ENCODE data around the gene SH2D5.
"Not testable (repeated sequence)": the region's sequence is repeated elsewhere in the genome, so short reads cannot be mapped to it uniquely, and the experiment has no call there.

The SH2D5 gene

GRCh38 chr1:20689645-20690056, 42.9 kb downstream of the SH2D5 start:
- no peak for DNase-seq

DNA sequence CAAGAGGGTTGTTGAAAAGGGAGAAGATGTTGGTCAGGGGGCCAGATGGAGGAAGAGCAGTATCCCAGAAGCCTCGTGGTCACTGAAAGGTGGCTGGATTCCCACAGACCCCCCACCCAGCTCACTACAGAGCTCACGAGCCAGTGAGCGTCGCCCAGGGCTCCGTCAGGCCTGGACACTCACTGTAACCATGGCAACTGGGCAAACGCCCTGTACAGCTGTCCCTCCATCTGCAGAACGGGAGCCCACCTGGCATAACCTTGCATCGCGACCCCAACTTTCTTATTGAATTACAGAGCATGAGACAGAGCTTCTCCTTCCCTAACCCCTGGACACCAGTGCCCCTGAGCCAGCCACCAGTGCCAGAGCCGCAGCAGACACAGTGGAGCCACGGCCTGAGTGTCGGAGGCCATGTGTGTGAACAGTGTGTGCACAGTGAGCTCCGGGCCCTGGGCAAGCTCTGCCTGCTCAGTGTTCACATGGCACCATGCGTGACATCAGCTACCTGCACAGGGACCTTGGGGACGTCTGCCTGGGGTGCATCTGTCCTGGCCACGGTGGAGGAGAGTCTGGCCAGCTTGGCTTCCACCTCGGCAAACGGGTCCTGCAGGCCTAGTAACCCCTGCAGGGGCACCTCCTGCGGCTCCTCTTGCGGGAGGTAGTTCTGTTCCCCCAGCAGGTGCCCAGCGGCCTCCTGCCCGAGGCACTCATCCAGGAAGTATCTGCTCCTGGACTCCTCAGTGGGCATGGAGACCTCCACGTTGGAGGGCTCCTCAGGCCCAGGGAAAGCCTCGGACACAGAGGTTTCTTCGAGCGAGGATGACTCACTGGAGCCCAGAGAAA, 45.4 kb downstream of the SH2D5 start:
- no peak for DNase-seq

- no peak for DNase-seq
Observed at GRCh38 chr1:20685741-20686140, 46.8 kb downstream of the SH2D5 start.

DNA sequence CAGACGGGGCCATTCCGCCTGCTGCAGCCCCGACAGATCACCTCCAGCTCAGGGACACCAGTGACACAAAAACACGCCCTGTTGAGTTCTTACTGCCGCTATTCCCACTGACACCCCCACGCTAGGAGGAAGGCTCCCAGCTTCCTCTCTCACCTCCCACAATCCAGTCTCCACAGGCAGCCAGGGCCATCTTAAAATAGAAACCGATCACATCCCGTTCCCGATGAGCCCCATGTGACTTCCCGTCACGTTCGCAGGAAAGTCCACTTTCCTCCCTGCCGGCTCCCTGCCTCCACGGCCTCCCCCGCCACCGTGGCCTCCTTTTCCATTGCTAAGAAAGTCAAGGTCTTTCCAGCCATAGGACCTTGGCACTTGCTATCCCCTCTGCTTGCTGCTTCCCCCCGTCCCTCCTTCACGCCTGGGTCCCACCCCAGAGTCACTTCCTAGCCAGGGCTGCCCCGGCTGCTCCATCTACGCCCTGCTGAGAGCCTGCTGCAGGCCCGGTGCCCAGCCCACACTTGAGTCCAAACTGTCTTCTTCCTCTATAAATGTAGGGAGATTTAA, 47.3 kb downstream of the SH2D5 start:
- no peak for DNase-seq

DNA sequence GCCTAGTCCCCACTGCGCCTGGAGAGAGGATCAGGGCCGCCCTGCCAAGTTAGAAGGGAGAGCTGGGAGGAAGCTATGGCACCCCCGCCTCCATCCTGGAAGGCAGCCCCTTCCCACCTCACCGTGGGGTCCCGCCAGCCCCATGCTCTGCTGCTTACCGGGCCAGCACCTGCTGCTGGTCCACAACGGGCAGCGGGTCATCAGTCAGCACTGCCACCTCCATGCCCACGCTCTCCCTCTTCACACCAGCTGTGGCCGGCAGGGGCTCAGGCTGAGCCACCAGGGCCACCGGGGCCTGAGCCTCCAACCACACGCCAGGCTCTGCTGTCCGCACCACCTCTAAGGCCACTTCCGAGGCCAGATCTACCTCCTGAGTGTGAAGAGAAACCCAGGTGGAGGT, 47.9 kb downstream of the SH2D5 start:
- DNase-seq: no peak

DNA sequence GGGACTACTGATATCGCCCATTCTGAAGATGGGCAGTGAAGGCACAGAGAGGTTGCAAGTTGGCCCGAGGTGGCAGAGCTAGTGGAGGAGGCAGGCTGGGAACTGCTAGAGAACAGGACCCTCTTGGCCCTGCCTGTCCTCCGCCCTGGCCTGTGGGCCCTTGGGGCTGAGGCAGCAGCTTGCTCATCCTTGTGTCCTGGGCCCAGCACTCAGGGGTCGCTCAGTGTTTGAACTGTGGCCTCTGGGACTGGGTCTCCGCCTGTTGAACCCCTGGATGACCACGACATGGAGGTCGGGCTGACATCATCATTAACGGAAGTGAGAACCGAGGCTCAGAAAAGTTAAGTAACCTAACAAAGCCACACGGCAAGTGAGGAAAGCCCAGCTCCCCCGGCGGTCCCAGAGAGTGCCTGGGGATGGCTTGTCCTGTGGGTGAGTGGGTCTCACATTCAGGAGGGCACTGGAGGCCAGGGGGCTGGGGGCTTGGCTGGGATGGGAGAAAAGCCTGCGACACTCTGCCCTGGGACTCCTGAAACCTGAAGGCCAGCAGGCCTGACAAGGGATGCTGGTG, 48.4 kb downstream of the SH2D5 start:
- DNase-seq: no peak

DNA sequence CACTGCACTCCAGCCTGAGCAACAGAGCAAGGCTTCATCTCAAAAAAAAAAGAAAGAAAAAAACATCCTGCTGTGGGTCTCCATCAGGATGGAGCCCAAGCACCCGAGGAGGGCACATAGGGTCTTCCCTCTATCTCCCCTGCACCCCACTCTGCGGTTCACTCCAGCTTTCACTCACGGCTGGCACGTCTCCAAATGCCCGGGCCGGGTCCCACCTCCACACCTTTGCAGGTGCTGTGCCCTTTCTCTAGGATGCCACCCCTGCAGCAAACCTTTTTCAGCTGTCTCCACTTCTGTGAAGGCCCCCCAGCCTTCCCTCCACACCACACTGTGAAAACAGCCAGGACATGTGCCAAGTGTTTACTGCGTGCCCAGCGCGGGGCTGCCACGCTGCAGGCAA, 48.9 kb downstream of the SH2D5 start:
- no peak for DNase-seq

DNA sequence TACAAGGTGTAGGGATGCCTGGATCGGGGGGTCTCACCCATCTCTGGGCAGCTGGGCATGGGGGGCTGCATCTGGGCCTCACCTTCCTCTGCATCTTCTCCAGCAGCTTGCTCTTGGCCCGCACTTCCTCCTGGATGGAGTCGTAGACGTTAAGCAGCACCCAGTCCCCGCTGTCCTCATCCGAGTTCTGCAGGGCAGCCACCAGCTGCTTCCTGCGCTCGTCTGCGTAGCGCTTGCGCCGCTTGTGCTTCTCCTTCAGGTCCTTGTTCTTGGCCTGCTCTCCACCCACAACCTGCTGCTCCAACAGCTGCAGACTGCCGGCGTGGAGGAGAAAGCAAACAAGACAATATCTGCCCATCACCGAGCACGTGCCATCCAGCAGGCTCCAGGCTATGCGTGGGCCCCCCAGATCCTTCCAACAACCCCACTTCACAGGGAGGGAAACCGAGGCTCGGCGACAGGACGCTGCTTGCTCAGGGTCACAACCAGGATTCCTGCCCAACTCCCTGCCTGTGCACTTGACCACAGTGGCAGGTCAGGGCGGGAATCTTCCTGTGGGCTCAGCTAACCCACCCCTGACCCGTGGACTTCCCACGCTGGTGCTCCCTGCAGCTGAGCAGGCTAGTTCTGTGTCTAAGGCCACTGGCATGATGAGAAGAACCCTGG, 49.8 kb downstream of the SH2D5 start:
- DNase-seq: no peak

DNA sequence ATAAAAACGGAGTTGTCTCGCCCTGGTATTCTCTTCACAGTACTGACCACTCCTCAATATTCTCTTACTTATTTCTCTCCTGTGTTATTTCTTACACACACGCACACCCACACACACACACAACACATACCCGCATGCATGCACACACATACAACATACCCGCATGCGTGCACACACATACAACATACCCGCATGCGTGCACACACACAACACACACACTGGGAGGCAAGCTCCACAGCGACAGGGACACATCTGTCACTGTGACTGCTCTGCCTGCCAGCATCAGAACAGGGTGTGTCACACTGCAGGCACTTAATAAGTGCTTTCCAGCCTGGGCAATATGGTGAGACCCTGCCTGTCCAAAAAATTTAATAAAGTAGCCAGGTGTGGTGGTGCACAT, 50.5 kb downstream of the SH2D5 start:
- DNase-seq: no peak

DNA sequence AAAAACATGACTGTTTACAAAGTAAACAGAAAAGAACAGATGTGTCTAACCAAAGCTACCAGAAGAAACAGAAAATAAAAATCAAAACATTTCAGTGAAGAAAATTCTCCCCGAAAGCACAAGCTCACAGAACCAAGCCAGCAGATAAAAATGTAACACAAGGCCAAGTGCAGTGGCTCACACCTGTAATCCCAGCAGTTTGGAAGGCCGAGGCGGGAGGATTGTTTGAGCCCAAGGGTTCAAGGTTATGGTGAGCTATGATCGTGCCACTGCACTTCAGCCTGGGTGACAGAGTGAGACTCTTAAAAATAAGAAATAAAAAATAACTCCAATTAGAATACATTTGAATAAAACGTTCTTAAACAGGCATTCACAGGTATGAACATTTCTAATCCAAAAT, 52.2 kb downstream of the SH2D5 start:
- DNase-seq: no peak

DNA sequence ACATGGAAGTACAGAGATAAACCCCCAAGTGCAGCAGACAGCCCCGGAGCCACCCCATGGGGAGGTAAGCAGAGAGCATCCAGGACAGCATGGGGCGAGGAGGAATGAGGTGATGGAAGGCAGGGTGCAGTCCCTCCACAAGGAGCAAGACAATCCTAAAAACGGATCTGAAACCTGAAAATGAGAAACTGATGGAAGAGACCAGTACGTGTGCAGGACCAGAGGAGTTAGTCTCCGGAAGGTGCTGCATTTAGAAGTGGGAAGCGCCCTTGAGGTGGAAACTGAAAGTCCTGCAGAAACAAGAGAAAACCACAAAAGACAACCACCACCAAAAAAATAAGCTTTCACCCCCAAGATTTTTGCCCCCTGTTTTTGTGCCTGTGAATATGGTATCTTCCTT, 53.9 kb downstream of the SH2D5 start:
- DNase-seq: no peak

- not testable (repeated sequence) for DNase-seq
Observed at GRCh38 chr1:20673626-20674025, 58.9 kb downstream of the SH2D5 start.

- no peak for DNase-seq
Observed at GRCh38 chr1:20672265-20672632, 60.3 kb downstream of the SH2D5 start.

DNA sequence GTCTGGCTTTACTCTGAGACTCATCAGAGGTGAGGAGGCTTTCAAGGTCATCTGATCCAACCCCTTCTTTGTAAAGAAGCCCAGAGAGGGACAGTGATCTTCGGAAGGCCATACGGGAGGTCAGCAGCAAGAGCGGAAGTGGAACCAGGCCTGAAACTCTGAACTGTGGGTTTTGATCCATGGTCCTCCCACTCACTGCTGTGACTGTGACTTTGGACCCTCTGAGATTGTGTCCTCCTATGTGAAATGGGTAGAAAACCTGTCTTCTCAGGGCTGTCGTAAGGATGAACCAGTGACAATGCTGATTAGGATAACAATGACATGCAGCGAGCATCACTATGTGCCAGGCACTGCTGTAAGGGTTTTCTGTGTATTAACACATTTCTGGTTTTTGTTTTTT, 61.6 kb downstream of the SH2D5 start:
- no peak for DNase-seq
